H1 (cell line): ENCODE results near the gene POU2F1. TPM values are rescaled to one million over a fixed set of nuclear protein-coding genes. Genes with fewer than 3 reads are reported as not detected.

Experiments used
- CTCF ChIA-PET: fragments of 300-600 bp; sonication (Branson Sonifier 250); formaldehyde crosslinking; loops from one replicate; lab custom pipeline; 2021; ENCODE audit not compliant: partially characterized antibody; lab: Charles Lee
- POLR2A ChIA-PET: fragments of 300-600 bp; sonication (Branson Sonifier 250); formaldehyde crosslinking; loops from one replicate; lab custom pipeline; 2021; ENCODE audit warnings: inconsistent platforms; ENCODE audit not compliant: partially characterized antibody; lab: Charles Lee
- DNase-seq, 2 experiments: peaks; one replicate each; pipeline versions ENCODE4 v3.0.0 to v3.0.0-alpha.2; 2010 to 2022; ENCODE audit warnings: low spot score in 2 of 2, low read depth in 1 of 2, mixed read lengths in 1 of 2
- FAIRE-seq: peaks from 2 replicates; lab custom pipeline; 2011; peaks lifted over from hg19 to GRCh38; lab: Jason Lieb, UNC
- H2AFZ ChIP-seq: 2 replicates; pipeline ENCODE4 v1.8.1; 2012; ENCODE audit warnings: low read length, inconsistent platforms
- H2AK5ac ChIP-seq: 2 replicates; pipeline ENCODE4 v1.6.1; 2013; ENCODE audit warnings: low read depth, low read length
- H2BK120ac ChIP-seq: replicated peaks from 2 replicates; pipeline ENCODE3; 2013; ENCODE audit warnings: low read depth, low read length, inconsistent platforms
- H2BK12ac ChIP-seq: 2 replicates; pipeline ENCODE4 v1.6.1; 2013; ENCODE audit warnings: low read depth, low read length
- H2BK15ac ChIP-seq: 2 replicates; pipeline ENCODE4 v1.6.1; 2013; ENCODE audit warnings: low read length
- H2BK20ac ChIP-seq: 2 replicates; pipeline ENCODE4 v1.6.1; 2013; ENCODE audit warnings: low read length
- H2BK5ac ChIP-seq: 2 replicates; pipeline ENCODE4 v1.6.1; 2013; ENCODE audit warnings: low read depth, low read length
- H3K14ac ChIP-seq: 2 replicates; pipeline ENCODE4 v1.6.1; 2013; ENCODE audit warnings: inconsistent platforms; ENCODE audit not compliant: insufficient read length
- H3K18ac ChIP-seq: 2 replicates; pipeline ENCODE4 v1.6.1; 2013; ENCODE audit warnings: low read length; ENCODE audit errors: extremely low read depth
- H3K23ac ChIP-seq: 2 replicates; pipeline ENCODE4 v1.6.1; 2013; ENCODE audit warnings: inconsistent platforms; ENCODE audit not compliant: insufficient read length
- H3K23me2 ChIP-seq: 2 replicates; pipeline ENCODE4 v1.6.1; 2013; ENCODE audit warnings: low read depth, low read length
- H3K27ac ChIP-seq: 2 replicates; pipeline ENCODE4 v1.6.1; 2011; ENCODE audit warnings: low read depth, low read length, inconsistent platforms
- H3K27me3 ChIP-seq, 4 experiments: replicated peaks in 1 of 4; 1 replicate in 1 of 4; 2 replicates in 3 of 4; pipeline versions ENCODE4 v1.6.1 to v1.8.1; 2011 to 2013; ENCODE audit warnings: low read length in 3 of 4, mild to moderate bottlenecking in 3 of 4, inconsistent platforms in 2 of 4, mixed read lengths in 2 of 4, moderate library complexity in 1 of 4; ENCODE audit not compliant: control insufficient read depth in 3 of 4, insufficient read depth in 3 of 4; ENCODE audit errors: extremely low read depth in 1 of 4
- H3K36me3 ChIP-seq, 4 experiments: 2 replicates each; pipeline versions ENCODE4 v1.6.1 to v1.8.1; 2011 to 2013; ENCODE audit warnings: mild to moderate bottlenecking in 4 of 4, low read length in 3 of 4, moderate library complexity in 2 of 4, control low read depth in 1 of 4, inconsistent platforms in 1 of 4; ENCODE audit not compliant: insufficient read depth in 4 of 4, control insufficient read depth in 2 of 4
- H3K4ac ChIP-seq: replicated peaks from 2 replicates; pipeline ENCODE3; 2013; ENCODE audit warnings: low read length, low read depth, mixed read lengths, inconsistent platforms; ENCODE audit not compliant: insufficient read length
- H3K4me1 ChIP-seq, 4 experiments: replicated peaks in 1 of 4; 1 replicate in 1 of 4; 2 replicates in 3 of 4; pipeline versions ENCODE4 v1.6.1 to v1.8.1; 2011 to 2013; ENCODE audit warnings: low read length in 3 of 4, inconsistent platforms in 2 of 4, mixed read lengths in 1 of 4; ENCODE audit not compliant: insufficient read depth in 4 of 4, control insufficient read depth in 3 of 4
- H3K4me2 ChIP-seq, 2 experiments: 2 replicates each; pipeline versions ENCODE4 v1.6.1 to v1.8.1; 2011 to 2013; ENCODE audit warnings: low read depth in 2 of 2, low read length in 2 of 2, control low read depth in 1 of 2, inconsistent platforms in 1 of 2, mild to moderate bottlenecking in 1 of 2; ENCODE audit not compliant: insufficient read depth in 1 of 2
- H3K4me3 ChIP-seq, 4 experiments: fragments of 200-600, 300-600 bp in 1 of 4; sonication (generic), shearing (Covaris generic), sonication (Bioruptor Twin) in 1 of 4; 2 replicates each; pipeline versions ENCODE4 v1.5.1 to v1.8.1; 2011 to 2016; ENCODE audit warnings: low read length in 4 of 4, low read depth in 3 of 4, control low read depth in 2 of 4, inconsistent platforms in 2 of 4, mild to moderate bottlenecking in 2 of 4, mixed read lengths in 1 of 4, moderate library complexity in 1 of 4; ENCODE audit not compliant: insufficient read depth in 2 of 4; ENCODE audit errors: extremely low read depth in 1 of 4
- H3K56ac ChIP-seq: replicated peaks from 2 replicates; pipeline ENCODE3; 2013; ENCODE audit warnings: low read depth, mild to moderate bottlenecking, mixed read lengths, low read length, inconsistent platforms; ENCODE audit not compliant: insufficient read length
- H3K79me1 ChIP-seq: 2 replicates; pipeline ENCODE4 v1.6.1; 2013; ENCODE audit warnings: low read depth, low read length, control low read depth
- H3K79me2 ChIP-seq, 2 experiments: 2 replicates each; pipeline versions ENCODE4 v1.6.1 to v1.8.1; 2012 to 2013; ENCODE audit warnings: low read length in 2 of 2, mild to moderate bottlenecking in 2 of 2, inconsistent platforms in 1 of 2; ENCODE audit not compliant: insufficient read depth in 2 of 2, control insufficient read depth in 1 of 2
- H3K9ac ChIP-seq, 4 experiments: replicated peaks in 1 of 4; 1 replicate in 1 of 4; 2 replicates in 3 of 4; pipeline versions ENCODE4 v1.6.1 to v1.8.1; 2011 to 2013; ENCODE audit warnings: low read depth in 3 of 4, low read length in 3 of 4, control low read depth in 2 of 4, mild to moderate bottlenecking in 2 of 4, moderate library complexity in 2 of 4, inconsistent platforms in 1 of 4; ENCODE audit errors: extremely low read depth in 1 of 4
- H3K9me3 ChIP-seq, 2 experiments: 2 replicates each; pipeline versions ENCODE4 v1.6.1 to v1.8.1; 2012 to 2013; ENCODE audit warnings: mild to moderate bottlenecking in 2 of 2, moderate library complexity in 2 of 2, control low read depth in 1 of 2, inconsistent platforms in 1 of 2, low read depth in 1 of 2, low read length in 1 of 2, mixed read lengths in 1 of 2; ENCODE audit not compliant: insufficient read depth in 2 of 2
- H4K20me1 ChIP-seq, 2 experiments: replicated peaks in 1 of 2; 2 replicates each; pipeline versions ENCODE3 to v1.8.1; 2011 to 2013; ENCODE audit warnings: inconsistent platforms in 2 of 2, low read length in 2 of 2, mild to moderate bottlenecking in 1 of 2; ENCODE audit not compliant: insufficient read depth in 2 of 2, control insufficient read depth in 1 of 2
- H4K5ac ChIP-seq: 2 replicates; pipeline ENCODE4 v1.6.1; 2013; ENCODE audit warnings: low read length, low read depth, mixed read lengths, inconsistent platforms; ENCODE audit not compliant: insufficient read length
- H4K8ac ChIP-seq: 2 replicates; pipeline ENCODE4 v1.8.0; 2013; ENCODE audit warnings: mild to moderate bottlenecking, moderate library complexity, low read length, inconsistent platforms; ENCODE audit not compliant: insufficient read depth; ENCODE audit errors: extremely low read depth
- H4K91ac ChIP-seq: replicated peaks from 2 replicates; pipeline ENCODE3; 2013; ENCODE audit warnings: low read length, mixed read lengths, inconsistent platforms; ENCODE audit not compliant: insufficient read length
- CBX8 ChIP-seq: fragments of 300-800, 300-1000 bp; sonication (generic); IDR thresholded peaks from 2 replicates; pipeline ENCODE4 v1.7.1; 2016; ENCODE audit warnings: low read depth, low read length, borderline replicate concordance
- CHD1 ChIP-seq: IDR thresholded peaks from 2 replicates; pipeline ENCODE4 v1.6.1; 2012; ENCODE audit warnings: low read depth, low read length, improper control_type of control experiment
- CHD2 ChIP-seq: IDR thresholded peaks from 2 replicates; pipeline ENCODE4 v1.6.1; 2012; ENCODE audit warnings: low read length, improper control_type of control experiment
- CTBP2 ChIP-seq: IDR thresholded peaks from 2 replicates; pipeline ENCODE4 v1.7.0; 2011; ENCODE audit warnings: borderline replicate concordance, mild to moderate bottlenecking, moderate library complexity, mixed read lengths, low read length; ENCODE audit not compliant: insufficient read depth, insufficient read length
- EZH2 ChIP-seq: fragments of 200-600 bp; sonication (generic); IDR thresholded peaks from 2 replicates; pipeline ENCODE4 v1.7.1; 2012; ENCODE audit warnings: low read depth, mild to moderate bottlenecking, moderate library complexity, low read length, inconsistent platforms; ENCODE audit not compliant: severe bottlenecking
- HDAC6 ChIP-seq: IDR thresholded peaks from one replicate; pipeline ENCODE4 v1.7.1; 2012; ENCODE audit warnings: low read depth, mild to moderate bottlenecking, inconsistent platforms, low read length, moderate library complexity
- NRF1 ChIP-seq: IDR thresholded peaks from 2 replicates; pipeline ENCODE4 v1.6.1; 2011; ENCODE audit warnings: mild to moderate bottlenecking, low read depth, low read length, improper control_type of control experiment
- SIX5 ChIP-seq: IDR thresholded peaks from 2 replicates; pipeline ENCODE4 v1.6.1; 2011; ENCODE audit warnings: mild to moderate bottlenecking, low read depth, low read length
- SP1 ChIP-seq: IDR thresholded peaks from 2 replicates; pipeline ENCODE4 v1.6.1; 2011; ENCODE audit warnings: low read depth, low read length
- TAF1 ChIP-seq: IDR thresholded peaks from 2 replicates; pipeline ENCODE4 v1.6.1; 2011; ENCODE audit warnings: mild to moderate bottlenecking, low read depth, low read length
- TEAD4 ChIP-seq: IDR thresholded peaks from 2 replicates; pipeline ENCODE4 v1.6.1; 2012; ENCODE audit warnings: low read depth, low read length, inconsistent platforms, mixed read lengths
- WGBS, 2 experiments: shearing (Covaris generic) in 1 of 2; methylation state at CpG; one replicate each; pipeline versions ENCODE4 v1.1.6 to v1.1.7; 2013 to 2015; ENCODE audit warnings: low lambda C conversion rate in 2 of 2, mixed read lengths in 2 of 2, inconsistent platforms in 1 of 2, low coverage in 1 of 2, missing lambda C conversion rate in 1 of 2; ENCODE audit not compliant: insufficient replicate concordance in 2 of 2, insufficient coverage in 1 of 2, insufficient read length in 1 of 2; ENCODE audit errors: extremely low coverage in 1 of 2, missing lambda C conversion rate in 1 of 2; 5-methylcytosine and 5-hydroxymethylcytosine counted together
- polyA plus RNA-seq, 7 experiments: library from polyadenylated mRNA; depleted of rRNA in 3 of 7; stranded (reverse) in 5 of 7; unstranded in 2 of 7; fragments of >200 nt in 5 of 7; fragments of 200-250 nt in 2 of 7; gene quantifications; 1 replicate in 5 of 7; 2 replicates in 1 of 7; 4 replicates in 1 of 7; pipeline versions ENCODE4 v1.2.1 to v1.2.3, GENCODE V29; 2011 to 2013; ENCODE audit warnings: missing spikeins in 2 of 7, mixed read lengths in 2 of 7
- total RNA-seq: library from RNA; stranded (reverse); fragmentation: NEBNext Ultra II Directional; extraction: Animal tissue kit (Norgen Biotek cat#: 25700); gene quantifications from 2 replicates; pipeline ENCODE4 v1.2.1, GENCODE V29; 2021
- TF ChIP-seq, protein P1 (sequence below): IDR thresholded peaks from 2 replicates; pipeline ENCODE4 v1.6.1; 2011; ENCODE audit warnings: low read length, improper control_type of control experiment
- TF ChIP-seq, protein P2 (sequence below): IDR thresholded peaks from 2 replicates; pipeline ENCODE4 v1.6.1; 2012; ENCODE audit warnings: inconsistent platforms

POU2F1 gene
- total and polyA plus RNA-seq, 2 of the 8 experiments (the other 6 are each of a cell fraction or from before 2014, with no cell fraction given): 37.0 to 57.2 TPM

GRCh38 chr1:167200749-167201148 lies 19.9 kb upstream of the POU2F1 start:
- H3K36me3 ChIP-seq: no peaks in the 10 kb centered on the region
- H2BK5ac ChIP-seq: no peak overlapping the region
- no peak overlapping the region for H2BK15ac ChIP-seq
- no peak overlapping the region for H2BK12ac ChIP-seq
- no peak for DNase-seq
- no peak for FAIRE-seq
- H3K27me3 ChIP-seq: no peaks in the 10 kb centered on the region
- H3K27ac ChIP-seq: no peak overlapping the region
- no peak overlapping the region for H3K4me3 ChIP-seq
- H3K4me1 ChIP-seq: no peaks in the 10 kb centered on the region; a peak in 2 of 7 replicates
- no peak overlapping the region for H4K5ac ChIP-seq
- no peak overlapping the region for H3K23ac ChIP-seq
- no peak overlapping the region for H3K18ac ChIP-seq
- H3K79me2 ChIP-seq: no peaks in the 10 kb centered on the region
- no peak overlapping the region for H2AFZ ChIP-seq
- no peaks in the 10 kb centered on the region for H3K23me2 ChIP-seq
- no peak overlapping the region for H3K9ac ChIP-seq
- no peak overlapping the region for H4K91ac ChIP-seq
- H2AK5ac ChIP-seq: no peak overlapping the region
- no peak overlapping the region for H3K14ac ChIP-seq
- H2BK20ac ChIP-seq: no peak overlapping the region
- WGBS, 2 experiments: 97% methylated on average over 2 of the region's 3 CpGs; no CpG with 5 or more reads in 1 of the 2 experiments
- H4K8ac ChIP-seq: no peak overlapping the region
- H3K4ac ChIP-seq: no peak overlapping the region
- CTCF ChIA-PET: interaction anchor here (0.7 to 1.4 kb wide), 6 partner anchors 11 to 126 kb away, joined by 3 to 4 read pairs (median 3); no protein-coding TSS in a partner anchor
- H2BK120ac ChIP-seq: no peak overlapping the region
- no peak overlapping the region for H3K56ac ChIP-seq
- no peaks in the 10 kb centered on the region for H3K79me1 ChIP-seq
- POLR2A ChIA-PET: interaction anchor here (1.6 kb wide), 1 partner anchor 20 kb away, joined by 4 read pairs; the partner anchor contains the start of gene POU2F1
- no peaks in the 10 kb centered on the region for H4K20me1 ChIP-seq
- H3K4me2 ChIP-seq: no peak overlapping the region
- 0 out of 4 replicates have a peak, but pooled peaks cover 0 to 2% of the 10 kb centered on the region in 2 experiments for H3K9me3 ChIP-seq
- TF ChIP-seq TAF1 (no peak), TEAD4 (no peak), CHD2 (no peak), SIX5 (no peak), CHD1 (no peak), SP1 (no peak), HDAC6 (no peak), CTBP2 (no peak), EZH2 (no peak), NRF1 (no peak), CBX8 (no peak)
- TF ChIP-seq, protein P1, sequence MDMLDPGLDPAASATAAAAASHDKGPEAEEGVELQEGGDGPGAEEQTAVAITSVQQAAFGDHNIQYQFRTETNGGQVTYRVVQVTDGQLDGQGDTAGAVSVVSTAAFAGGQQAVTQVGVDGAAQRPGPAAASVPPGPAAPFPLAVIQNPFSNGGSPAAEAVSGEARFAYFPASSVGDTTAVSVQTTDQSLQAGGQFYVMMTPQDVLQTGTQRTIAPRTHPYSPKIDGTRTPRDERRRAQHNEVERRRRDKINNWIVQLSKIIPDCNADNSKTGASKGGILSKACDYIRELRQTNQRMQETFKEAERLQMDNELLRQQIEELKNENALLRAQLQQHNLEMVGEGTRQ: no peak
- TF ChIP-seq, protein P2, sequence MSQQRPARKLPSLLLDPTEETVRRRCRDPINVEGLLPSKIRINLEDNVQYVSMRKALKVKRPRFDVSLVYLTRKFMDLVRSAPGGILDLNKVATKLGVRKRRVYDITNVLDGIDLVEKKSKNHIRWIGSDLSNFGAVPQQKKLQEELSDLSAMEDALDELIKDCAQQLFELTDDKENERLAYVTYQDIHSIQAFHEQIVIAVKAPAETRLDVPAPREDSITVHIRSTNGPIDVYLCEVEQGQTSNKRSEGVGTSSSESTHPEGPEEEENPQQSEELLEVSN: no peak
